Iris pigment epithelial cell (primary cell): ENCODE results near the gene SAMD3.
"Not testable (repeated sequence)": the region's sequence is repeated elsewhere in the genome, so short reads cannot be mapped to it uniquely, and the experiment has no call there.

Source experiments
- DNase-seq: peaks from one replicate; pipeline ENCODE4 v3.0.0-alpha.2; 2011; ENCODE audit warnings: low read depth

The SAMD3 gene

GRCh38 chr6:130211691-130212090, 11.1 kb downstream of the SAMD3 start:
- DNase-seq: no peak

- no peak for DNase-seq
Measured at GRCh38 chr6:130207979-130208649, 14.6 kb downstream of the SAMD3 start.

- no peak for DNase-seq
Measured at GRCh38 chr6:130206479-130206878, 16.3 kb downstream of the SAMD3 start.

DNA sequence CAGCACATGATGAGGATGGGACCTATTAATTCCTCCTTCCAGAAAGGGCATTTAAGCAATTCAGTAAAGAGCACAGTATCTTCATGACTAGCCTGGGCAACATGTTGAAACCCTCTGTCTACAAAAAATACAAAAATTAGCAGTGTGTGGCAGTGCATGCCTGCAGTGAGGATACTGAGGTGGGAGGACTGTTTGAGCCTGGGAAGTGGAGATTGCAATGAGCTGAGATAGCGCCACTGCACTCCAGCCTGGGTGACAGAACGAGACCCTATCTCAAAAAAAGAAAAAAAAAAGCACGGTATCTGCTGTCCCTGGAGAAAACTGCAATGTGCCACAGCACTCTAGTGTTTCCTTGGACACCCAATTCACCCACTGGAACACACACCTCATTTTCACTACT, 18.4 kb downstream of the SAMD3 start:
- no peak for DNase-seq

- no peak for DNase-seq
Measured at GRCh38 chr6:130203370-130203769, 19.4 kb downstream of the SAMD3 start.

DNA sequence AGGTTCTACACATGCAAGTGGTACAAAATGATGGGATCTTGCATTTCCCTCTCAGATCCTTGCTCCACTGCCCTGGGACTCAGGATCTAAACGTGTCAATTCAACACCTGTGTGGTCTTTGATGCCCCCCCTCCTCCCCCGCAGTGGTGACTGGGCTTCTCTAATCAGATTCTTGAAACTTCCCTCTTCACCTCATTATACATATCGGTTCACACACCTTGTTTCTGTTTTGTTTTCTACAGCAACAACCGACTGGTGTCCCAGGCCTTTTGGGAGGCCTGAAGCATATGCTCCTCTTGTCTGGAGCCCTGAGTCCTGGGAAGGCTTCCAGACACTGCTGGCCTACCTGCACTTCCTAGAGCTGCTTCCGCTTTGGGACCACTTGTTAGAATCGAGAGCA, 20.0 kb downstream of the SAMD3 start:
- no peak for DNase-seq

DNA sequence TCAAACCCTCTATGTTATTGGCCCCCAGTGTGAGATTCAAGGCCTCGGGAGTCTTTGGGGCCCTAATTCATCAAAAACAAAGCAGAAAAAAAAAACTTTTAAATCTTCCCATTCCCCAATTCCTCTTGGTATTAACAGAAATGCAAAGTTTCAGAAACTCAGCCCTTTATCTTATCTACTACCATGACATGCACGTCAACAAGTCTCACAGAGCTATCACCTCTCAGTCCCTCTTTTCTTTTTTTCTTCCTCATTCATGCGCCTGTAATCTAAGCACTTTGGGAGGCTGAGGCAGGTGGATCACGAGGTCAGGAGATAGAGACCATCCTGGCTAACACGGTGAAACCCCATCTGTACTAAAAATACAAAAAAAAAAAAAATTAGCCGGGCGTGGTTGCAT, 22.7 kb downstream of the SAMD3 start:
- DNase-seq: no peak

DNA sequence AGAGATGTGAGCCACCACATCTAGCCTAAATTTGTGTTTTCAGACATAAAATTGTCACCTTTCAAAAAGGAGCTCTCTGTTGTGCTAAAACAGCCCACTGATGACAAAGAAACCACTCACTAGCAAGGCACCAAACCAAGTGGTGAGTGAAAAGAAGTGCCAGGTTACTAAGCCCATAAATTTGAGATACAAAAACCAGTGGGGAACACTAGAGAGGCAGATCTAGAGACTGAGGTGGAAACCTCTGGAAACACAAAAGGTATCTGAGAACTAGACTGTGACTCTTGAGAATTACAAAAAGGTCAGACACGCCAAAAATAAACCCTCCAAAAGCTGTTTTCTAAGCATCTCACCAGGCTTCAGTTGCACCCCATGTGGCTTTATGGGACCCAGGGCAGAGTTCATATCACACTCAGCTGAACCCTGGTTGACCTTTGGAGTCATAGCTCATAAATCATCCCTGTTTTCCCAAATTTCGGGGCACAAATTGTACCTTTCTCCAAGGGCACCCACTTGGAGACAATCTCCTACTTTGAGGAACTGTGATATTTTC, 24.2 kb downstream of the SAMD3 start:
- DNase-seq: no peak

- not testable (repeated sequence) for DNase-seq
Measured at GRCh38 chr6:130197816-130198482, 24.8 kb downstream of the SAMD3 start.

DNA sequence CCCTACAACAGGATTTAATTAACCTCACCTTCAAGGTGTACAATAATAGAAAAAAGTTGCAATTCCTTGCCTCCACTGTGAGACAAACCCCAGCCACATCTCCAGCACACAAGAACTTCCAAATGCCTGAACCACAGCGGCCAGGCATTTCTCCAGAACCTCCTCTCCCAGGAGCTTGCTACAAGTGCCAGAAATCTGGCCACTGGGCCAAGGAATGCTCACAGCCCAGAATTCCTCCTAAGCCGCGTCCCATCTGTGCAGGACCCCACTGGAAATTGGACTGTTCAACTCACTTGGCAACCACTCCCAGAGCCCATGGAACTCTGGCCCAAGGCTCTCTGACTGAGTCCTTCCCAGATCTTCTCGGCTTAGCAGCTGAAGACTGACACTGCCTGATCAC, 28.3 kb downstream of the SAMD3 start:
- not testable (repeated sequence) for DNase-seq

- no peak for DNase-seq
Measured at GRCh38 chr6:130190701-130191690, 31.8 kb downstream of the SAMD3 start.

- DNase-seq: no peak
Measured at GRCh38 chr6:130189531-130190397, 33.0 kb downstream of the SAMD3 start.

GRCh38 chr6:130188207-130188899, 34.4 kb downstream of the SAMD3 start:
- no peak for DNase-seq

DNA sequence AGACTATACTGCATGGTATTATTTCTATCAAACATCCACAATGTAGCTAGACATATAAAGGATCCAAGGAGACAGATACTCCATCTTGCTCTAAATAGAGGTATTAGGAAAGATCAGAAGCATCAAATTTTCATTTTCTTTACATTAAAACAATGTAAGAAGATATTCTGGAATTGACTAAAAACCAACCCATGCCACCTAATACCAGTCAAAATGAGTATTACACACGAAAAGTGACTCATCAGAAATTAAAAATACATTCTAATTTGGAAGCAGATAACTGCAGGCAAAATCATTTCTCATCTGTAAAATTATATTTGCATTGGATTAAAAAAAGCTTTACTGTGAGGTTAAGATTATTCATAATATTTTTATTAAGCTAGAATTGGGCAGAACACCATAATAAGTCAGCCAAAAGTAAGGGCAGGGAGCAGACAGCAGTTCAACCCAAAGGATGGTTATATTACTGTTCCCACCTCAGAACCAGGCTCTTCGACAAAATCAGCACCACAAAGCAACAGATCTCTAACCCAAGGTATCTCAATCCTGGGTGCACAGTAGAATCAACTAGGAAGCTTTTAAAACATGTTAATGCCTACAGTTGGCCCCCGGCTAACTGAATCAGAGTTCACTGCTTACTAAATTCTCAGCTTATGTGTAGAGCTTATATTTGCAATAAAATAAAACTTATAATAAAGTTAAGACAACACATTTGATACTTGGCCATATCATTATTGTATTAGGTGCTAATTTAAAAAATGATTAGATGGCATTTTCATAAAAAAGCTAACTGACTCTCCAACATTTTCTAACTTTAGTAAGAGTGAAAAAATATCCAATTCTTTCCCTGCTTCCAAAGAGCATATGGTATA, 35.2 kb downstream of the SAMD3 start:
- DNase-seq: no peak

DNA sequence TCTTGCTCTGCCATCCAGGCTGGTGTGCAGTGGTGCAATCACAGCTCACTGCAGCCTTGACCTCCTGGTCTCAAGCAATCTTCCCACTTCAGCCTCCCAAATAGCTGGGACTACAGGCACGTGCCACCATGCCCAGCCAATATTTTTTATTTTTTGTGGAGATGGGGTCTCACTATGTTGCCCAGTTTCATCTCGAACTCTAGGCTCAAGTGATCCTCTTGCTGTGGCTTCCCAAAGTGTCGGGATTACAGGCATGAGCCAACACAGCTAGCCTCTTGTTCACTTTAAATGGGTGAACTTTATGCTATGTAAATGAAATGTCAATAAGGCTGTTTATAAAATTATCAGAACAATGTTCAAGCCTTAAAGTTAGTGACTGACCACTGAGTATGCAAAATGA, 37.1 kb downstream of the SAMD3 start:
- no peak for DNase-seq

DNA sequence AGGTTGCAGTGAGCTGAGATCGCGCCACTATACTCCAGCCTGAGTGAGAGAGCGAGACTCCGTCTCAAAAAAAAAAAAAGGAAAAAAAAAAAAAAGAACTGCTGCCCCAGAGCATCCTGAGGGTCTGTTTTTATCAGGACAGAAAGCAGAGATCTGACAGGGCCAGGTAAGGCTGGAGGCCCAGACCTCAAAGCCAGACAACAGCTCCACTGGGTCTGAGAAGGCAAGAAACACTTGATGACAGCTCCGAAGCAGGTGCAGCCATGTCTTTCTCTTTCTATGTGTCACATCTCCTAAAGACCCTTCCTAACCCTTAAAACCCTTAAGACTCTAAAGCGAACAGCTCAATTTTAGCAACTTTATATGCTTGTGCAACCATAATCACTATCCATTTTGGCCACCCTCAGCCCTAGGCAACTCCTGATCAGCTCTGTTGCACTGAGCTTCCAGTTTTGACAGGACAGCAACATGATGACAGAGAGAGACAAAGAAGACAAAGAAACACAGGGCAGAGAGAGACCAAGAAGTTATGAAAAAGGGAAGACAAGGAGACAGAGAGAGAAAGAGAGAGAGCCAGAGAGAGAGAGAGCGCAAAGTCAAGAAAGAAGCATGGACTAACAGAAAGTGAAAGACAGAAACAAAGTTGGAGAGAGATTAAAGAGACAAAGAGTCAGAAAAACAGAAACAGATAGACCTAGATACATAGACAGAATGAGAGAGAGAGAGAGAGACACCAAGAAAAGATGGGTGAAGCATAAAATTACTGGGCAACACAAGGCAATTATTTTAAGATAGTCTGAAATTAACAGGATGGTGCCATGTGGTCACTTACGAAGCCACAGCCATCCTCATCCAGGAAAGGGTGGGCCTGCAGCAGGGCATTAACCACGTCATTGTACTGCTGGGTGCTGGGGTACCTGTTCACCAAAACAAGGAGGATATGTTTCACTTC, 39.2 kb downstream of the SAMD3 start:
- DNase-seq: no peak

GRCh38 chr6:130182466-130182865, 40.3 kb downstream of the SAMD3 start:
- DNase-seq: no peak

DNA sequence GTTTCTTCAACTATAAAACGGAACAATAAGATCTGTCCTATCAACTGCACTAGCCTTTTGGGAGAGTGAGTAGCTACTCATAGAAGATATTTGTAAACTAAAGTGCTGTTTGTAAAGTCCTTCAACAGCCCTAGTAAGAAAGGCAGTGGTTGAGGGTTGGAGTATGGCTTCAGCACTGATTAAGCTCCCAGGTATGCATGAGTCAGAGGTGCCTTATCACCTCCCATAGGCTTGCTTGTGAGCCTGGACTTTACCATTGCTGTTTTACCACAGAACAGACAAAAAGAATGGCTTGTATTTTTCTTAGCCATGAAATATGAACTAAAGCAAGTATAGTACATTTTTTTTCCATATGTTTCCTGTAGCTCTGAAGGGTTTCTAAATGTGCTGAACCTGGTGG, 44.1 kb downstream of the SAMD3 start:
- DNase-seq: peak; percentile 96

DNA sequence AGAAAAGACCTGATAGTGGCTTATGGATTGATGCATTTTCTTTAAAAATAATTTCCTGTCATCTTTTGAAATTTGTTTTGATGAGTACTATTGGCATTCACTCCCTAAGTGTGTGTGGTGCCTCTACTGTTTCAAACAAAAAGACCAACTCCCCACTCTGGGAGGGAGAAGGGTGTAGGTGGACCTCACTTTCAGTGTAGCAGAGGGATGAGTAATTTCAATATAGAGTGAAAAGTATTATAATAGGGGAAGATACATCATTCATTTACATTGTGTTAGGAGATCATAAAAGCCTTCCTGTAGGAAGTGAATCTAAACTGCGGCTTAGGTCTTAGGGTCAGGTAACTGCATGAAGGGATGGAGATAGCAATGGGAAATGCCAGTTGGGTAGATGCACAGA, 46.4 kb downstream of the SAMD3 start:
- DNase-seq: no peak
